Inferior parietal cortex (tissue), 1 donor: ENCODE data around the gene SLC25A33.
"Not testable (repeated sequence)": the region's sequence is repeated elsewhere in the genome, so short reads cannot be mapped to it uniquely, and the experiment has no call there.

Source experiments
- DNase-seq: peaks from one replicate; pipeline ENCODE4 v3.0.0-alpha.2; 2016; ENCODE audit errors: extremely low spot score

The SLC25A33 gene

GRCh38 chr1:9539829-9540550 is 725 bp downstream of the SLC25A33 start:
- DNase-seq: no peak

GRCh38 chr1:9542430-9542829 is 3.2 kb downstream of the SLC25A33 start:
- peak; percentile 50 for DNase-seq

- DNase-seq: no peak
Observed at GRCh38 chr1:9544926-9545325, 5.7 kb downstream of the SLC25A33 start.

GRCh38 chr1:9549955-9550546 is 10.8 kb downstream of the SLC25A33 start:
- no peak for DNase-seq

GRCh38 chr1:9551984-9552383 is 12.7 kb downstream of the SLC25A33 start:
- DNase-seq: no peak

GRCh38 chr1:9553736-9554144 is 14.5 kb downstream of the SLC25A33 start:
- no peak for DNase-seq

GRCh38 chr1:9555942-9556341 is 16.7 kb downstream of the SLC25A33 start:
- DNase-seq: no peak

GRCh38 chr1:9557624-9558023 is 18.4 kb downstream of the SLC25A33 start:
- DNase-seq: no peak

GRCh38 chr1:9558271-9558945 is 19.1 kb downstream of the SLC25A33 start:
- no peak for DNase-seq

- no peak for DNase-seq
Observed at GRCh38 chr1:9558946-9559545, 19.8 kb downstream of the SLC25A33 start.

GRCh38 chr1:9559673-9560072 is 20.4 kb downstream of the SLC25A33 start:
- no peak for DNase-seq

- DNase-seq: not testable (repeated sequence)
Observed at GRCh38 chr1:9560090-9560489, 20.8 kb downstream of the SLC25A33 start.

GRCh38 chr1:9561429-9561828 is 22.2 kb downstream of the SLC25A33 start:
- DNase-seq: peak; percentile 70

GRCh38 chr1:9569267-9569666 is 30.0 kb downstream of the SLC25A33 start:
- DNase-seq: no peak

GRCh38 chr1:9570886-9571529 is 31.7 kb downstream of the SLC25A33 start:
- DNase-seq: not testable (repeated sequence)

- DNase-seq: no peak
Observed at GRCh38 chr1:9573723-9574122, 34.5 kb downstream of the SLC25A33 start.

GRCh38 chr1:9575486-9575885 is 36.2 kb downstream of the SLC25A33 start:
- no peak for DNase-seq

- no peak for DNase-seq
Observed at GRCh38 chr1:9576903-9577302, 37.6 kb downstream of the SLC25A33 start.

GRCh38 chr1:9577423-9577822 is 38.2 kb downstream of the SLC25A33 start:
- DNase-seq: no peak

- no peak for DNase-seq
Observed at GRCh38 chr1:9580942-9581341, 41.7 kb downstream of the SLC25A33 start.

- no peak for DNase-seq
Observed at GRCh38 chr1:9586147-9586766, 47.0 kb downstream of the SLC25A33 start.
